ENCODE results near the gene RIBC2.
"Not testable (repeated sequence)": the region's sequence is repeated elsewhere in the genome, so short reads cannot be mapped to it uniquely, and the experiment has no call there.

Gene RIBC2

GRCh38 chr22:45413368-45414211, at the start of gene RIBC2, which contains the start of gene SMC1B:
Gene RIBC2 (plus strand): TSS chr22:45413693. CDS start chr22:45413887, 194 bp downstream.
Gene SMC1B (minus strand): TSS chr22:45413599. CDS start chr22:45413567, 32 bp downstream.
- Histone ChIP-seq H3K9ac (ENCODE audit: low read length) (peak within 1 kb of the TSS; percentile 89), H3K27ac (ENCODE audit: low read depth, low read length) (no peak within 1 kb of the TSS), H3K4me1 (ENCODE audit: control insufficient read depth, insufficient read depth, low read length) (no peaks in the 10 kb centered on the region; the same call in 1 of the 2 replicates), H3K27me3 (ENCODE audit: control insufficient read depth, insufficient read depth, low read length) (peaks cover 24% of the 10 kb centered on the region), H3K36me3 (ENCODE audit: control insufficient read depth, insufficient read depth, low read length) (no peaks in the 10 kb centered on the region), H3K4me3 (ENCODE audit: low read depth, low read length) (peak within 1 kb of the TSS; percentile 68), H3K9me3 (ENCODE audit: control insufficient read depth, insufficient read depth, low read depth, low read length) (peaks cover 8% of the 10 kb centered on the region; the same call in 1 of the 2 replicates)

- H3K36me3 ChIP-seq (ENCODE audit: control insufficient read depth, insufficient read depth, low read length), result no peaks in the 10 kb centered on the region
These were observed 46.8 kb upstream of the RIBC2 start for GRCh38 chr22:45366713-45367112.

GRCh38 chr22:45373592-45373991, 39.9 kb upstream of the RIBC2 start:
- peaks cover 15% of the 10 kb centered on the region for H3K9me3 ChIP-seq (ENCODE audit: control insufficient read depth, insufficient read depth, low read depth, low read length)
- H3K27me3 ChIP-seq (ENCODE audit: control insufficient read depth, insufficient read depth, low read length); H3K4me3 ChIP-seq (ENCODE audit: low read depth, low read length); H3K27ac ChIP-seq (ENCODE audit: low read depth, low read length); H3K4me1 ChIP-seq (ENCODE audit: control insufficient read depth, insufficient read depth, low read length); H3K36me3 ChIP-seq (ENCODE audit: control insufficient read depth, insufficient read depth, low read length); H3K9ac ChIP-seq (ENCODE audit: low read length): not testable (repeated sequence)

More at GRCh38 chr22:45366713-45367112, 46.8 kb upstream of the RIBC2 start:
- Histone ChIP-seq H3K27ac (ENCODE audit: low read depth, low read length) (no peak overlapping the region), H3K9ac (ENCODE audit: low read length) (no peak overlapping the region), H3K9me3 (ENCODE audit: control insufficient read depth, insufficient read depth, low read depth, low read length) (peaks cover 3% of the 10 kb centered on the region; the same call in 1 of the 2 replicates), H3K27me3 (ENCODE audit: control insufficient read depth, insufficient read depth, low read length) (no peaks in the 10 kb centered on the region), H3K4me3 (ENCODE audit: low read depth, low read length) (no peak overlapping the region), H3K4me1 (ENCODE audit: control insufficient read depth, insufficient read depth, low read length) (no peaks in the 10 kb centered on the region)

GRCh38 chr22:45376009-45376408, 37.5 kb upstream of the RIBC2 start:
- H3K9me3 ChIP-seq (ENCODE audit: control insufficient read depth, insufficient read depth, low read depth, low read length), result peaks cover 15% of the 10 kb centered on the region

GRCh38 chr22:45376703-45377102, 36.8 kb upstream of the RIBC2 start:
- Histone ChIP-seq H3K36me3 (ENCODE audit: control insufficient read depth, insufficient read depth, low read length) (no peaks in the 10 kb centered on the region), H3K4me3 (ENCODE audit: low read depth, low read length) (no peak overlapping the region), H3K9ac (ENCODE audit: low read length) (no peak overlapping the region), H3K27ac (ENCODE audit: low read depth, low read length) (no peak overlapping the region), H3K4me1 (ENCODE audit: control insufficient read depth, insufficient read depth, low read length) (no peaks in the 10 kb centered on the region), H3K9me3 (ENCODE audit: control insufficient read depth, insufficient read depth, low read depth, low read length) (peaks cover 15% of the 10 kb centered on the region), H3K27me3 (ENCODE audit: control insufficient read depth, insufficient read depth, low read length) (no peaks in the 10 kb centered on the region)

More at GRCh38 chr22:45376009-45376408, 37.5 kb upstream of the RIBC2 start:
- H3K4me1 ChIP-seq (ENCODE audit: control insufficient read depth, insufficient read depth, low read length), result no peaks in the 10 kb centered on the region
- no peak overlapping the region for H3K4me3 ChIP-seq (ENCODE audit: low read depth, low read length)
- H3K9ac ChIP-seq (ENCODE audit: low read length), result no peak overlapping the region
- no peak overlapping the region for H3K27ac ChIP-seq (ENCODE audit: low read depth, low read length)
- no peaks in the 10 kb centered on the region for H3K27me3 ChIP-seq (ENCODE audit: control insufficient read depth, insufficient read depth, low read length)
- H3K36me3 ChIP-seq (ENCODE audit: control insufficient read depth, insufficient read depth, low read length), result no peaks in the 10 kb centered on the region

GRCh38 chr22:45381348-45381747, 32.1 kb upstream of the RIBC2 start:
- H3K27ac ChIP-seq (ENCODE audit: low read depth, low read length), result no peak overlapping the region
- H3K9me3 ChIP-seq (ENCODE audit: control insufficient read depth, insufficient read depth, low read depth, low read length), result no peaks in the 10 kb centered on the region
- no peaks in the 10 kb centered on the region for H3K27me3 ChIP-seq (ENCODE audit: control insufficient read depth, insufficient read depth, low read length)
- no peak overlapping the region for H3K9ac ChIP-seq (ENCODE audit: low read length)
- no peak overlapping the region for H3K4me3 ChIP-seq (ENCODE audit: low read depth, low read length)
- no peaks in the 10 kb centered on the region for H3K36me3 ChIP-seq (ENCODE audit: control insufficient read depth, insufficient read depth, low read length)
- no peaks in the 10 kb centered on the region for H3K4me1 ChIP-seq (ENCODE audit: control insufficient read depth, insufficient read depth, low read length)

GRCh38 chr22:45389546-45389945, 23.9 kb upstream of the RIBC2 start:
- Histone ChIP-seq H3K27me3 (ENCODE audit: control insufficient read depth, insufficient read depth, low read length) (no peaks in the 10 kb centered on the region), H3K27ac (ENCODE audit: low read depth, low read length) (no peak overlapping the region), H3K4me1 (ENCODE audit: control insufficient read depth, insufficient read depth, low read length) (no peaks in the 10 kb centered on the region), H3K9ac (ENCODE audit: low read length) (no peak overlapping the region), H3K9me3 (ENCODE audit: control insufficient read depth, insufficient read depth, low read depth, low read length) (no peaks in the 10 kb centered on the region), H3K4me3 (ENCODE audit: low read depth, low read length) (no peak overlapping the region), H3K36me3 (ENCODE audit: control insufficient read depth, insufficient read depth, low read length) (no peaks in the 10 kb centered on the region)

- Histone ChIP-seq H3K9ac (ENCODE audit: low read length) (no peak overlapping the region), H3K4me1 (ENCODE audit: control insufficient read depth, insufficient read depth, low read length) (no peaks in the 10 kb centered on the region), H3K36me3 (ENCODE audit: control insufficient read depth, insufficient read depth, low read length) (no peaks in the 10 kb centered on the region), H3K27me3 (ENCODE audit: control insufficient read depth, insufficient read depth, low read length) (no peaks in the 10 kb centered on the region), H3K9me3 (ENCODE audit: control insufficient read depth, insufficient read depth, low read depth, low read length) (no peaks in the 10 kb centered on the region; the same call in 1 of the 2 replicates), H3K27ac (ENCODE audit: low read depth, low read length) (no peak overlapping the region), H3K4me3 (ENCODE audit: low read depth, low read length) (no peak overlapping the region)
These were observed 15.7 kb upstream of the RIBC2 start for GRCh38 chr22:45397806-45398205.

- Histone ChIP-seq H3K27ac (ENCODE audit: low read depth, low read length) (no peak overlapping the region), H3K4me3 (ENCODE audit: low read depth, low read length) (no peak overlapping the region), H3K9ac (ENCODE audit: low read length) (no peak overlapping the region), H3K9me3 (ENCODE audit: control insufficient read depth, insufficient read depth, low read depth, low read length) (no peaks in the 10 kb centered on the region; the same call in 1 of the 2 replicates), H3K4me1 (ENCODE audit: control insufficient read depth, insufficient read depth, low read length) (no peaks in the 10 kb centered on the region), H3K27me3 (ENCODE audit: control insufficient read depth, insufficient read depth, low read length) (no peaks in the 10 kb centered on the region), H3K36me3 (ENCODE audit: control insufficient read depth, insufficient read depth, low read length) (no peaks in the 10 kb centered on the region)
These were observed 15.3 kb upstream of the RIBC2 start for GRCh38 chr22:45398214-45398613.

- Histone ChIP-seq H3K4me1 (ENCODE audit: control insufficient read depth, insufficient read depth, low read length) (no peaks in the 10 kb centered on the region), H3K9ac (ENCODE audit: low read length) (no peak overlapping the region), H3K27me3 (ENCODE audit: control insufficient read depth, insufficient read depth, low read length) (no peaks in the 10 kb centered on the region), H3K9me3 (ENCODE audit: control insufficient read depth, insufficient read depth, low read depth, low read length) (no peaks in the 10 kb centered on the region; the same call in 1 of the 2 replicates), H3K4me3 (ENCODE audit: low read depth, low read length) (no peak overlapping the region), H3K27ac (ENCODE audit: low read depth, low read length) (no peak overlapping the region), H3K36me3 (ENCODE audit: control insufficient read depth, insufficient read depth, low read length) (no peaks in the 10 kb centered on the region)
These were observed 13.6 kb upstream of the RIBC2 start for GRCh38 chr22:45399712-45400445.

All from HUES6 (cell line).